RPMI8226 (cell line): Measurements from ENCODE around the gene LTBP4.
"Not testable (repeated sequence)": the region's sequence is repeated elsewhere in the genome, so short reads cannot be mapped to it uniquely, and the experiment has no call there.

ENCODE experiments used
- DNase-seq: peaks from one replicate; pipeline ENCODE4 v3.0.0-alpha.2; 2015

The LTBP4 gene

DNA sequence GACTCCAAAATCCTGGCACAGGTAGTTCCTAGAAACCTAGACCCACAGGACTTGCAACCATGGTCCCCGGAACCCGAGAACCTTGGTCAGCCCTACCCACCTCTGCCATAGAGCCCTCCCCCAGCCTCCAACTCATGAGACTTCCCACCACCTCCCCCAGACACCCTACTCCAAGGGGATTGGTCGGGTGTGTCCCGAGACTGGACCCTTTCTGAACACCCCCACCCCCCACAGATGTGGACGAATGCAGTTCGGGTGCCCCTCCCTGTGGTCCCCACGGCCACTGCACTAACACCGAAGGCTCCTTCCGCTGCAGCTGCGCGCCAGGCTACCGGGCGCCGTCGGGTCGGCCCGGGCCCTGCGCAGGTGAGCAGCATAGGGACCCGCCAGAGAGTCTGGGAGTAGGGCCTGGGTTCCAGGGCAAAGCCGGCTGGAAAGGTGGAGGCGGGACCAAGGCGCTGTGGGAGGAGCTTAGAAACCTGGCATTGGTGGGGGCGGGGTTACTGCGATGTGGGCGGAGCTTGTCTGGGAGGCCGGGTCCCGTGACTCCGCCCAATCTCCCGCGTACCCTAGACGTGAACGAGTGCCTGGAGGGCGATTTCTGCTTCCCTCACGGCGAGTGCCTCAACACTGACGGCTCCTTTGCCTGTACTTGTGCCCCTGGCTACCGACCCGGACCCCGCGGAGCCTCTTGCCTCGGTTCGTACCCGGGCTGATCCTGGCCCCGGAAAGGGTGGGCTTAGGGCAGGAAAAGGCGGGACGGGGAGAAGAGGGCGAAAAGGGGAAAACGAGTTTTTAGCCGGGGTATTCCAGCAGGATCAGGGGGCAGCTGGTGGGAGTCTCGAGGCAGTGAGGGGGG, 11.9 kb downstream of the LTBP4 start:
- no peak for DNase-seq

DNA sequence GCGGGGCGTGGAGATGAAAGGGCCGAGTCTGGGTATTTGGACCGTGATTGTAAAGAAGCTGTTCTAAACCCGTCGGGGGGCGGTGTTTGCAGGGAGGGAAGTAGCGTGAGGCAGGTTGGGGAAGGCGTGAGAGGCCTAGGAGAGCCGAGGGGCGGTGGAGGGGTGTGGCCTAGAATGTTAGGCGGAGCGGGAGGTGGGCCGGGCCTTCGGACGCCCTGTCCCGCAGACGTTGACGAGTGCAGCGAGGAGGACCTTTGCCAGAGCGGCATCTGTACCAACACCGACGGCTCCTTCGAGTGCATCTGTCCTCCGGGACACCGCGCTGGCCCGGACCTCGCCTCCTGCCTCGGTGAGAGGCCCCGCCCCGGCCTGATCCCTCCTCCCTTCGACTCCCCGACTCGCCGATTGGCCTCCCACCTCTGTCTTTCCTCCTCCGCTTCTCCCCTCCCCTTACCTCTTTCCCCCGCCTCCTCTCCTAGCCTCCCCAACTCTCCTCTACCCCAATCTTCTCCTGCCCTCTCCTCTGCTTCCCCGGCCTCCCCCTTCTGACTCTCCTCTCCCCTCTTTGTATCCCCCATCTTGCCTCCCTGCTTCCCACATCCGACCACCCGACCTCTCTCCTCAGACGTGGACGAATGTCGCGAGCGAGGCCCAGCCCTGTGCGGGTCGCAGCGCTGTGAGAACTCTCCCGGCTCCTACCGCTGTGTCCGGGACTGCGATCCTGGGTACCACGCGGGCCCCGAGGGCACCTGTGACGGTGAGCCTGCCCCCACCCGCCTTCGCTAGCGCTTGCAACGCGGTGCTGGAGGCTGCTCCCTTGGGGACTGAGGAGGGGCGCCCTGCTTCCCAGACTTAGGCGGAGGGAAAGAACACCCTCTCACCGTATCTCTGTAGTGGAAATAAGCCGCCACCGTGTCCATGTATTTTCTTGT, 12.8 kb downstream of the LTBP4 start:
- DNase-seq = peak; percentile 75

DNA sequence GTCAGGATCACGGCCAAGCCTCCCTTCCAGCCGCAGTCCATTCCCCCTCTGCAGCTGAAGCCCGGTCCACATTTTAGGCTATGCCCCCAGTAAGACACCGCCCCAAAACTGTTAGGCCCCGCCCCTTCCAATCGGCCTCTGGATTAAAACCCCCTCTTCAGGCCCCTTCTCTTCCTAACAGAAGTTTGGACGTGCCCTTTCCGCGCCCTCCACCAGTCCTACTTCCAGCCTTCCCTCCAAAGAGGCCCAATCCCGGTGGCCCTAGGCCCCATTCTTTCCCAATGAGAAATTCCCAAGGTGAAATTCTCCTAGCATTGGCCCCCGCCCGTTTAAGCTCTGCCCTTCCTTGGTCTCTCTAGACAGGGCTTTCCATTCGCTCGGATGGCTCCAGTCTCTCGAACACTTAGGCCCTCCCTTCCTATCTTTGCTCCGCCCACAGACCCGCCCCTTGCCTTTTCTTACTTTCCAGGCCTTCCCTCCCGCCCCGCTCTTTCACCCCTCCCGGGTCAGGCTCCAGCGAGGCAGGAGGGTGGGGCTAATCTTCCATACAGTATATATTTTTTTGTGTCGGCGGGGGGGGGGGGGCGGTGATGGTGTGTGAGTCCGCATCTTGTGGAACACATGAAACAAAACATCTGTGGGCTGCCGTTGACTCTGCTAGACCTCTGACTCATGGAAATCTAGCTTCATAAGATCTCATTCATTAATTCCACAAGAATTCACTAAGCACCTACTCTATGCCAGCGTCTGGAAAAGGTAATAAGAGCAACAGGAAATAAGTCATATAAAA, 13.6 kb downstream of the LTBP4 start:
- no peak for DNase-seq

DNA sequence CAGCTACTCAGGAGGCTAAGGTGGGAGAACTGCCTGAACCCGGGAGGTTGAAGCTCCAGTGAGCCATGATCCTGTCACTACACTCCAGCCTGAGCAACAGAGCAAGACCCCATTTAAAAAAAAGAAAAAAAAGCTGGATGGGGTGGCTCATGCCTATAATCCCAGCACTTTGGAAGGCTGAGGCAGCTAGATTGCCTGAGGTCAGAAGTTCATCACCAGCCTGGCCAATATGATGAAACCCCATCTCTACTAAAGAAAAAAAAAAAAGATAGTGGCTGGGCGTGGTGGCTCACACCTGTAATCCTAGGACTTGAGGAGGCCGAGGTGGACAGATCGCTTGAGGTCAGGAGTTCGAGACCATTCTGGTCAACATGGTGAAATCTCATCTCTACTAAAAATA, 15.0 kb downstream of the LTBP4 start:
- no peak for DNase-seq

DNA sequence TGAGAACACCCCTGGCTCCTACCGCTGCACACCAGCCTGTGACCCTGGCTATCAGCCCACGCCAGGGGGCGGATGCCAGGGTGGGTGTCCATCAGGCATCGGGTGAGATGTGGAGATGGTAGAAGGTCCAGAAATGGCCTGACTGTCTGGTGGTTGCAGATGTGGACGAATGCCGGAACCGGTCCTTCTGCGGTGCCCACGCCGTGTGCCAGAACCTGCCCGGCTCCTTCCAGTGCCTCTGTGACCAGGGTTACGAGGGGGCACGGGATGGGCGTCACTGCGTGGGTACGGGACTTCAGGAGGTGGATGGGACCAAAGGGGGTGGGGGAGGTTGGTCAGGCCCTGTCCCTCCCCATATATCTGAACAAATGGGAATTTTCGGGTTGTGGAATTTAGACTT, 15.8 kb downstream of the LTBP4 start:
- DNase-seq = no peak

DNA sequence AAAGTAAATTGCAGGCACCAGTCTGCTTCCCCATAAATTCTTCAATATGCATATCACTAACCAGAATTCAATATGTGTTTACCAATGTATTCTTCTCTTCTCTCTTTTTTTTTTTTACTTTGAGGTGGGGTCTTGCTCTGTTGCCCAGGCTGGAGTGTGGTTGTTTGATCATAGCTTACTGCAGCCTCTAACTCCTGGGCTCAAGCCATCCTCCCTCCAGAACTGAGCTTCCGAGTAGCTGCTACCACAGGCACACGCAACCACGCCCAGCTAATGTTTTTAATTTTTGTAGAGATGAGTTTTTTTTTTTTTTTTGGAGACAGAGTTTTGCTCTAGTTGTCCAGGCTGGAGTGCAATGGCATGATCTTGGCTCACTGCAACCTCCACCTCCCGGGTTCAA, 16.8 kb downstream of the LTBP4 start:
- DNase-seq = no peak

DNA sequence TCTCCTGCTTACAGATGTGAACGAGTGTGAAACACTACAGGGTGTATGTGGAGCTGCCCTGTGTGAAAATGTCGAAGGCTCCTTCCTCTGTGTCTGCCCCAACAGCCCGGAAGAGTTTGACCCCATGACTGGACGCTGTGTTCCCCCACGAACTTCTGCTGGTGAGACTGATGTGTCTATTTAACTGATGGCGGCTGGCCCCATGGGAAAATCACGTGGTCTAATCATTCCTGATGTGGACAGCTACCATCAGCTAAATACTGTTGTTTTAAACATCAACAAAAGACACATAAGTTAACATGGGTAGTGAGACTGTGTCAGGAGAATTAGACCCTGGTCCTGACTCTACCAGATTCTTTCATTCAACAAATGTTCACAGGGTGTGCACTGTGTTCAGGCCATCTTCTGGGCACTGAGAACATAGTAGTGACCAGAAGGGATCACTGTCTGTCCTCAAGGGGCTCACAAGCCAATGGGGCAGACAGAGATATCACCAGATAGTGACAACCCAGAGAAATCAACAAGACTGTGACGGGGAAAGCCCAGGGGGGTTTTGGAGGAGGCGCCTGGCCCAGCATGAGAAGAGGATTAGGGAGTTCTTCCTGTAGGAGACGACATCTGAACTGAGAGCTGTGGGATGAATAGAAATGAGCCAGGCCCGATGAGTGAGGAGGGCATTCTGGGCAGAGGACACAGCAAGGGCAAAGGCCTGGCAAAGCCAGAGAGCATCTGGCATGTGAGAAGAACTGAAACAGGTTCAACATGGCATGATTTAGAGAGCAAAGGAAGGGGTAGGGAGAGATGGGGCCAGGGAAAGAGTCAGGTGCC, 18.4 kb downstream of the LTBP4 start:
- no peak for DNase-seq

DNA sequence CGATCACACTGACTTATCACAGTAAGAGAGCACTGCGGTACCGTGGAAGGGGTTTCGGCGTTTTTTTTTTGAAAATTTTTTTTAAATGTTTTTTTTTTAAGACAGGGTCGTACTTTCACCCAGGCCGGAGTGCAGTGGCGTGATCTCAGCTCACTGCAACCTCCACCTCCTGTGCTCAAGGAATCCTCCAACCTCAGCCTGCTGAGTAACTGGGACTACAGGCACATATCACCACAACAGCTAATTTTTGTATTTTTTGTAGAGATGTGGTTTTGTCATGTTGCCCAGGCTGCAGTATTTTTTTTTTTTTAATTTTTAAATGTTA, 19.0 kb downstream of the LTBP4 start:
- DNase-seq = no peak

DNA sequence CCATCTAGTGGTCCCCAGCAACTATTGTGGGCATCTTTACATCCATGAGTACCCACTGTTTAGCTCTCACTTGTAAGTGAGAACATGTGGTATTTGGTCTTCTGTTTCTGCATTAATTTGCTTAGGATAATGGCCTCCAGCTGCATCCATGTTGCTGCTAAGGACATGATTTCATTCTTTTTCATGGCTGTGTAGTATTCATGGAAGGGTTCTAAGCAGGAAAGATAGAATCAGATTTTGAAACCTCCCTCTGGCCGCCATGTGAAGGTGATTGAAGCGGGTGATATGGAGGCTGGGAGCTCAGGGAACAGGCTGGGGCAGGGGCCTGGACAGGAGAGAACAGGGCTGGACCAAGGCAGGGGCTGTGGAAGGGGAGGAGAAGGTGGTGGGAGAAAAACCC, 20.1 kb downstream of the LTBP4 start:
- no peak for DNase-seq

DNA sequence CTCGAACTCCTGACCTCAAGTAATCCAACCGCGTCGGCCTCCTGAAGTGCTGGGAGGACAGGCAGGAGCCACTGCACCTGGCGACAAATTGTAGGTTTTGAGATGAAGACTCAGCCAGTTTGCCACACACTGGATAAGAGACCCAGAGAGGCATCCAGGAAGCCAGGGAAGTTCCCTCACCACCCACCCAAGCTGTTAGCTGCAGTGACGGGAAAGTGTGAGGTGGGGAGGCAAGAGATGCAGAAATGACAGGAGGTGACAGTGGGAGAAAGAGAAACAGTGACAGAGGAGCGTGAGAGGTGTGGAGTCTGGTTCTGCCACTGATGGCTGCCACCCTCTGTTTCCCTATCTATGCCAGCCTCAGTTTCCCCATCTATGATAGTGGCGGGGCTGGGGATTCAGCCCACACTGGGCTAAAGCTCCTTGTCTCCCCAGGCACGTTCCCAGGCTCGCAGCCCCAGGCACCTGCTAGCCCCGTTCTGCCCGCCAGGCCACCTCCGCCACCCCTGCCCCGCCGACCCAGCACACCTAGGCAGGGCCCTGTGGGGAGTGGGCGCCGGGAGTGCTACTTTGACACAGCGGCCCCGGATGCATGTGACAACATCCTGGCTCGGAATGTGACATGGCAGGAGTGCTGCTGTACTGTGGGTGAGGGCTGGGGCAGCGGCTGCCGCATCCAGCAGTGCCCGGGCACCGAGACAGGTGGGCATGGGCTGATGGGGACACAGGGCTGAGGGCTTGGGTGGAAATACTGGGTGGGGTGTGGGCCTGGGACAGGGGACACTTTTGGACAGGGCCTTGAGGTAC, 21.0 kb downstream of the LTBP4 start:
- DNase-seq = no peak

DNA sequence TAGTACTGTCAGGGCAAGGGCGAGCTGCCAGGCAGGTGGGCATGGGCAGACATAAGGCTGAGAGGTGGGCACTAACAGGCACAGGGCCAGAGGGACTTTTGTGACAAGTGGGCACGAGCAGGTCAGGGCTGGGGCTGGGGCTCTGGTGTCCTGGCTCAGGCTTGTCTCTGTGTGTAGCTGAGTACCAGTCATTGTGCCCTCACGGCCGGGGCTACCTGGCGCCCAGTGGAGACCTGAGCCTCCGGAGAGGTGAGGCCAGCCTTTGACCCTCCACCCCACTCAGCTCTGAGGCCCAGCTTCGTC, 21.6 kb downstream of the LTBP4 start:
- DNase-seq = no peak

DNA sequence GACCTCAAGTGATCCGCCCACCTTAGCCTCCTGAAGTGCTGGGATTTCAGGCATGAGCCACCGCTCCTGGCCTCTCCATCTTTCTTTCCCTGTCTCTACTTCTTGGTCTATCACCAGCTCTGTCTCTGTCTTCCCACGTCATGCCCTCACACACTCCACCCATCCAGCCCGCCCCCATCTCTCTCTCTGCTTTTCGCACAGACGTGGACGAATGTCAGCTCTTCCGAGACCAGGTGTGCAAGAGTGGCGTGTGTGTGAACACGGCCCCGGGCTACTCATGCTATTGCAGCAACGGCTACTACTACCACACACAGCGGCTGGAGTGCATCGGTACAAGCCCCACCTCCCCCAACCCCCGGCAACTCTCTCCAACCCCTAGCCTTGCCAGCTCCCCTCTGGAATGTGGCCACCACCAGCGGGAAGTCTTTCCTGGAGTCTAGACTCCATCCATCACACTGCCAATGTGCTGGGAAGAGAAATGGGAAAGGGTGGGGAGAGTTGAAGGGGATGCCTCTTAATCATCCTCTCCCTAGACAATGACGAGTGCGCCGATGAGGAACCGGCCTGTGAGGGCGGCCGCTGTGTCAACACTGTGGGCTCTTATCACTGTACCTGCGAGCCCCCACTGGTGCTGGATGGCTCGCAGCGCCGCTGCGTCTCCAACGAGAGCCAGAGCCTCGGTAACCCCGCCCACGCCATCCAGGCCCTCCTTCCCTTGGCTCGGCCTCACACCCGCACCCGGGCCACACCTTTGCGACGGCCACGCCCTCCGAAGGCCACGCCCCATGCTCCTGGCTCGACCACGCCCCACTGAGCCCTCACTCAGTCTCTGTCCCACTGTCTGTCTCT, 22.5 kb downstream of the LTBP4 start:
- no peak for DNase-seq

DNA sequence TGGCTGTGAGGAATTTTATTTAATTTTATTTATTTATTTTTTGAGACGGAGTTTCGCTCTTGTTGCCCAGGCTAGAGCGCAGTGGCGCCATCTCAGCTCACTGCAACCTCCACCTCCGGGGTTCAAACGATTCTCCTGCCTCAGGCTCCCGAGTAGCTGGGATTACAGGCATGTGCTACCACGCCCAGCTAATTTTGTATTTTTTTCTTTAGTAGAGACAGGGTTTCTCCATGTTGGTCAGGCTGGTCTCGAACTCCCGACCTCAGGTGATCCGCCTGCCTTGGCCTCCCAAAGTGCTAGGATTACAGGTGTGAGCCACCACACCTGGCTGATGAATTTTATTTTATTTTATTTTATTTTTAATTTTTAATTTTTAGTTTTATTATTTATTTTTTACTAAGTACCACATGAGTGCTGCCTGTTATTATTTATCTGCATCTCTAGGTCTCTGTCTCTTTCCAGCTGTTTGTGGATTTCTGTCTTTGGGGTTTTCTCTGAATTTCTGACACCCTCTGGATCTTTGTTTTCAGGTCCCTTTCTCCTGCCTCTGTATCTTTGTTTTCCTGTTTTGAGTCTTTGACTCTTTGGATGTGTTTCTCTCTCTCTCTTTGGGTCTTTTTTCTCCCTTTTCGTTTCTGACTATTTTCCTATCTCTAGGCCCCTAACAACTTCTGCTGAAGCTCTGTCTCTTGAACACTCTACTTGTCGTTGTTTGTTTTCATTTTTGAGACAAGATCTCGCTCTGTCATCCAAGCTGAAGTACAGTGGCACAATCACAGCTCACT, 23.4 kb downstream of the LTBP4 start:
- DNase-seq = not testable (repeated sequence)

DNA sequence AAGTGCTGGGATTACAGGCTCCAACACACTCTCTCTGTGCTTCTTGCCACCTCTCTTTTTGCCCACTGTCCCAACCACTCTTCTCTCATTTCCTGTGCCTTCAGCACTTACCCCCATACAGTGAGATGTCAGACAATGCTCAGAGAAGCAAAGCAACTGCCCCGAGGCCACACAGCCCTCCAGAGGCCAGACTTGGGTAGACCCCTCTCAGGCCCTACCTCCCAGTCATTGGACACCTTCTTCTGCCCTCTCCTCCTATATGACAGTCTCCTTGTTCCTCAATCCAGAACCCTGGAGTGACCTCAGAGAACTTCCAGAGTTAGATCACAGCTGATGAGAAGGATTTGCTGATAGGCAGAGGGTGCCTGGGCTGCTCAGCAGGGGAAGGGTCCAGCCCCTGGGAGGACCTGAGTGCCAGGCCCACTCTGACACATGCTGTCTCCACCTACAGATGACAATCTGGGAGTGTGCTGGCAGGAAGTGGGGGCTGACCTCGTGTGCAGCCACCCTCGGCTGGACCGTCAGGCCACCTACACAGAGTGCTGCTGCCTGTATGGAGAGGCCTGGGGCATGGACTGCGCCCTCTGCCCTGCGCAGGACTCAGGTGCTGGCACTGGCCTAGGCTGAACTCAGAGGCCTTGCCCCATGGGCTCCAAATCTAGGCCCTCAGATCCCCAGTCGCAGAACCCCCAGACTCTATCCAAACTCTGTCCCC, 24.4 kb downstream of the LTBP4 start:
- DNase-seq = no peak

DNA sequence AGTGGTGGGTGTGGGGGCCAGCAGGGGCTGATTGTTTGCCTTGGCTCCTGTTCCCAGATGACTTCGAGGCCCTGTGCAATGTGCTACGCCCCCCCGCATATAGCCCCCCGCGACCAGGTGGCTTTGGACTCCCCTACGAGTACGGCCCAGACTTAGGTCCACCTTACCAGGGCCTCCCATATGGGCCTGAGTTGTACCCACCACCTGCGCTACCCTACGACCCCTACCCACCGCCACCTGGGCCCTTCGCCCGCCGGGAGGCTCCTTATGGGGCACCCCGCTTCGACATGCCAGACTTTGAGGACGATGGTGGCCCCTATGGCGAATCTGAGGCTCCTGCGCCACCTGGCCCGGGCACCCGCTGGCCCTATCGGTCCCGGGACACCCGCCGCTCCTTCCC, 25.7 kb downstream of the LTBP4 start:
- no peak for DNase-seq

DNA sequence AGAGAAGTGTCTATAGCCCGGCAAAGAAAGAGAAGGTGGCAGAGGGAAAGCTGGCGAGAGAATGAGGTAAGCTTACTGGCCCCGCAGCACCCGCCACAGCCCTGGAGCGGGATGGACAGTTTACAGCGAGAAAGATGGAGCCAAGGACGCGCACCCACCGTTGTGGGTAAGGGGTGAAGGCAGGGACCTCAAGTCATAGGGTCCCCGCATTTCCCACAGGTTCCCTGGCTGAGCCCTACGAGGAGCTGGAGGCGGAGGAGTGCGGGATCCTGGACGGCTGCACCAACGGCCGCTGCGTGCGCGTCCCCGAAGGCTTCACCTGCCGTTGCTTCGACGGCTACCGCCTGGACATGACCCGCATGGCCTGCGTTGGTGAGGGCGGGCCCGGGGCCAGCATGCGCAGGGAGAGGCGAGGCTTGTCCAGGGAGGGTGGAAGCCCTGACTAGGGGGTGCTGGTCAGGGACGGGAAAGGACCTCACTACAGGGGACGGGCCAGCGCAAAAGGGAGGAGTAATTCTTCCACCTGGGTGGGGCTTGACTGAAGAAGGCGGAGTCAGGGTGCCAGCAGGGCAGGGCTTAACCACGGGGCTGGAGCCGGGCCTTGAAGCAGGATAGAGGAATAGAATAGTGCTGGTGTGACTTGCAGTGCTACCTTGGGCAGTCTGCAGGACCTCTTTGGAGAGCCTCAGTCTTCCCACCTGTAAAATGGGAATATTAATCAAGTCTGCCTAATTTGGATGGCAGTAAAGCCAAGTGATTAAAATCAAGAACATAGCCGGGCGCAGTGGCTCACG, 26.5 kb downstream of the LTBP4 start:
- DNase-seq = no peak

DNA sequence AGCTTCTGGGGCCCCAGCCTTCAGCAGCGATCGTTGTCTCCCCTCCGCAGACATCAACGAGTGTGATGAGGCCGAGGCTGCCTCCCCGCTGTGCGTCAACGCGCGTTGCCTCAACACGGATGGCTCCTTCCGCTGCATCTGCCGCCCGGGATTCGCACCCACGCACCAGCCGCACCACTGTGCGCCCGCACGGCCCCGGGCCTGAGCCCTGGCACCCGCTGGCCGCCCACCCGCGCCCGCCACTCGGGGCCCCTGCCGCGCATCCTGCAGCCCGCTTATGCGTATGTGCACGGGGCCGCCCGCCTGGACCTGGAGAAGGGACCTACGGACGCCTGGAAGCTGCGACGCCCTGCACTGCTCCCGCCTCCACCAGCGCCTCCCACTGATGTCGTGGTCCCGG, 28.2 kb downstream of the LTBP4 start:
- DNase-seq = no peak

DNA sequence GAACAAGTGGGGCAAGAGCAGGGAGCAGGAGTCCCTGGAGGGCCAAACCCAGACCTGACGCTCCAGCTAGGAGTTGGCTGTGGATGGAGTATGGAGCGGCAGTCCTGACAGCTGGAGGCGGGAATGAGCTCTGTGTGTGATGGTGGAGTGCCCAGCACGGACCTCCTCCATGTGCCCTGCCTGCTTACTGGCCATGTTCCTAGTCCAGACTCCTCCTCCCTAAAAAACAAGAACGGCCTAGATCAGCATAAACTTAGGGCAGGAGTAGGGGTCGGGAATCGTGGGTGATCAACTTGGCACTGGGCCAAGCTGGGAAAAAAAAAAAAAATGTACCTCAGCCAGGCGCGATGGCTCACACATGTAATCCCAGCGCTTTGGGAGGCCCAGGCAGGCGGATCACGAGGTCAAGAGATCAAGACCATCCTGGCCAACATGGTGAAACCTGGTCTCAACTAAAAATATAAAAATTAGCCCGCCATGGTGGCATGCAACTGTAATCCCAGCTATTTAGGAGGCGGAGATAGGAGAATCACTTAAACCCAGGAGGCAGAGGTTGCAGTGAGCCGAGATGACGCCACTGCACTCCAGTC, 29.5 kb downstream of the LTBP4 start:
- DNase-seq = no peak
